Mucosa of rectum (tissue), 2 donors: Measurements from ENCODE around the gene TTC31.

Experiments
- H3K27ac ChIP-seq, 2 donors: one replicate each; pipeline ENCODE4 v1.7.0; 2013; ENCODE audit warnings: inconsistent platforms in 2 of 2, low read depth in 2 of 2, low read length in 2 of 2
- H3K27me3 ChIP-seq, 2 donors: one replicate each; pipeline ENCODE4 v1.7.0; 2013; ENCODE audit warnings: low read length in 2 of 2; ENCODE audit not compliant: control insufficient read depth in 2 of 2, insufficient read depth in 2 of 2
- H3K36me3 ChIP-seq, 2 donors: one replicate each; pipeline ENCODE4 v1.7.0; 2013; ENCODE audit warnings: low read length in 2 of 2; ENCODE audit not compliant: control insufficient read depth in 2 of 2, insufficient read depth in 2 of 2
- H3K4me1 ChIP-seq, 2 donors: one replicate each; pipeline ENCODE4 v1.7.0; 2013; ENCODE audit warnings: low read length in 2 of 2, mild to moderate bottlenecking in 1 of 2; ENCODE audit not compliant: control insufficient read depth in 2 of 2, insufficient read depth in 2 of 2
- H3K4me3 ChIP-seq, 2 donors: one replicate each; pipeline ENCODE4 v1.7.0; 2013; ENCODE audit warnings: low read length in 2 of 2
- H3K9ac ChIP-seq, 2 donors: one replicate each; pipeline ENCODE4 v1.7.0; 2013; ENCODE audit warnings: low read length in 2 of 2, low read depth in 1 of 2, mild to moderate bottlenecking in 1 of 2
- H3K9me3 ChIP-seq, 2 donors: one replicate each; pipeline ENCODE4 v1.7.0; 2013; ENCODE audit warnings: low read length in 2 of 2; ENCODE audit not compliant: control insufficient read depth in 2 of 2
- donor health status: healthy.
- donor health status: Normal muscosa, but diverticular disease.

Gene TTC31

DNA sequence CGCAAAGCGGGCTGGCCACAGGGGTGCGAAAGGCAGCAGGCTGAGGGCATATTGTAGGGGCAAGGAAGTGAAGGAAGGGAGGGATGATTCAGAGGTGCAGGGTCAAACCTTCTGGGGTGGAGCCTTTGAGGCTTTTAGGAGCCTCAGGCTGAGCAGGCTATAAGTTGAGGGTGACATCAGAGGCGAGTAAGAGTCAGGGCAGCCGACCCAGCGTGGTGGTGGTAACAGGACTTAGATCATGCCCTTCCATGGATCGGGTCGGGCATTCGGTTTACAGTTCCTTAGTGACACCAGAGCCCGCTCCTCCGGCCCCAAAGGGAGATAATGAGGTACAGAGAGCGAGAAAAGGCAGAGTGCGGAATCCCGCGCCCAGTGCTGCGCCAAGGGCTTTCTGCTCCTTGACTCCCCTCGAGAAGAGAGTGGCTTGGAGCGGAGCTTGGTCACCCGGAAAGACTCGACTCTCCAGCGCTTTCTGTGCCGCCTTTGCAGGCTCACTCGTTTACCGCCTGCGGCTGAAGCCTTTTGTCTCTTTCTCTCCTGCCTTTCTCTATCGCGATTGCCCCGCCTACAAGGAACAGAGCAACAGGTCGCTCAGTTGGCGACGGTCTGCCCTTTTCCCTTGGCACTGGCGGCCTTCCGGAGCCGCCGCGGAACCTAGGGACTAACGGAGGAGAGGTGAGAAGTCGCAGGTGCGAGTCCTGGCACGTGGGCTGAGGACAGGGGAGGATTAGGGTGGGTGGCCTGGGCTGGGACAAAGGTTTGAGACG lies 15.8 kb downstream of the TTC31 start:
- Histone ChIP-seq H3K9me3 (no peaks in the 10 kb centered on the region), H3K27me3 (peaks cover 14 to 34% of the 10 kb centered on the region in 2 donors), H3K4me1 (peaks cover 29 to 36% of the 10 kb centered on the region in 2 donors), H3K4me3 (peak overlapping the region; percentile 63 to 73), H3K36me3 (peaks cover under 1 to 2% of the 10 kb centered on the region in 2 donors), H3K9ac (peak overlapping the region in 1 of 2 donors; percentile 33), H3K27ac (no peak overlapping the region)

DNA sequence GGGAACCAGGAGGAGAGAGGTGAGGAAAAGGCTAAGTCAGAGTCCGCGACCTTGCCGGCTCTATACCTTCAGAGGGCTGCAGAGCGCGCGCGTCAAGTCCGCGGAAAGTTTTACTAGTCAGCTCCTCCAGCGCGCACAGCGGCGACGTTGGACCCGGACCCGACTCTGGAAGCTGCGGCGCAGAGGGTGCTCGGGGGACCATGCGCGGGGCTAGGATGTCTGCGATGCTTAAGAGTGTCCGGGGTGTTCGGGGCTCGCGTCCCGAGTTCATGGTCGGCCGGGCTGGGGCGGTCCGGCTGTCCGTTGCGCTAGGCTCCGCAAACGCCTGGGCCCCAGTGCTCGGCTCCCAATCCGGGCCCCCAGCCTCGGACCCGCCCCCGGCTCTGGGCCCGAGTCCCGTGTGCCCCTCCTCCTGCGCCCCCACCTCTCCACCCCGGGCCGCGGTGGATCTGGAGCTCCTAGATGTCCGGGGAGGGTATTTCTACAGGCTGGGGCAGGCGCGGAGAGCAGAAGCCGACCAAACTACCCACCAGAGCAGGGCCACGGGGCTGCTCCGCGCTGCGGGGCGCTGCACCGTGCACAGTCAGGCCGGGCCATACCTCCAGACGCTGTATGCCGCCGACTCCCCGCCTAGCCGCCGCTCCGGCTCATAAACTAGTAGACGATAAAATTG lies 16.5 kb downstream of the TTC31 start, which contains the start of gene LBX2:
LBX2 (minus strand) TSS at position 337 of the 673 bp plus-strand sequence; CDS start at position 271, 66 bp downstream.
- Histone ChIP-seq H3K4me3 (peak within 1 kb of the TSS; percentile 63 to 73), H3K9ac (peak within 1 kb of the TSS in 1 of 2 donors; percentile 33), H3K27me3 (peaks cover 14 to 34% of the 10 kb centered on the region in 2 donors), H3K4me1 (peaks cover 35 to 41% of the 10 kb centered on the region in 2 donors), H3K9me3 (no peaks in the 10 kb centered on the region), H3K36me3 (no peaks in the 10 kb centered on the region), H3K27ac (no peak within 1 kb of the TSS)

DNA sequence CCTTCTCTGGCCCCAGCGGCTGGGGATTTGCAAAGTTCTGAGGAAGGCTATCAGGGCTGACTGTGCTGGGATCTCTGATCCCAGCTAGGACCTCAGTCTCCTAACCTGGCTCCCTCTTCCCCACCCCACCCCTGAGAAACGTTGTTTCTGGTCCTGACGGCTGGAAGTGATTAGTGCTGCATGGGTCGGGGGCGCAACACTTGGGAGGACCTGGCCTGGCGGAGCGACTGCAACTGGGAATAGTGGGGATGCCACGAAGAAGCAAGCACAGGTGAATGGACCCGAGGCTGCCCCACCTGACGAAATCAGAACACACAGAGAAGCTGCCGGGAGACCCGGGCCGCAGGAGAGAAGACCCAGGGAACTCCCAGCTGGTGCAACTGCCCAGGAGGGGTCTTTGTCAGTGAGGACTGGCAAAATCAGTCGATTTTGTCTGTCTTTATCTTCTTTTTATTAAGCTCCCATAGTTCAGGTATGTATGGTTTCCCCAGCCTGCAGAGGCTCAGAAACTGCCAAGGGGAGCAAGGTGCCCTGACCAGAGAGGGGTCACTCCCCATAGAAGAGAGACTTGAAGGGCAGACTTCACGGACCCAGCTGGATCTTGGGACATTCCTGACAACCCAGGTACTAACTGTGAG lies 17.2 kb downstream of the TTC31 start:
- H3K9ac ChIP-seq, result no peak overlapping the region
- peaks cover 14 to 34% of the 10 kb centered on the region in 2 donors for H3K27me3 ChIP-seq
- peaks cover 0 to 1% of the 10 kb centered on the region in 2 donors for H3K36me3 ChIP-seq
- H3K9me3 ChIP-seq, result no peaks in the 10 kb centered on the region
- H3K27ac ChIP-seq, result no peak overlapping the region
- H3K4me1 ChIP-seq, result peaks cover 35 to 41% of the 10 kb centered on the region in 2 donors
- H3K4me3 ChIP-seq, result no peak overlapping the region

DNA sequence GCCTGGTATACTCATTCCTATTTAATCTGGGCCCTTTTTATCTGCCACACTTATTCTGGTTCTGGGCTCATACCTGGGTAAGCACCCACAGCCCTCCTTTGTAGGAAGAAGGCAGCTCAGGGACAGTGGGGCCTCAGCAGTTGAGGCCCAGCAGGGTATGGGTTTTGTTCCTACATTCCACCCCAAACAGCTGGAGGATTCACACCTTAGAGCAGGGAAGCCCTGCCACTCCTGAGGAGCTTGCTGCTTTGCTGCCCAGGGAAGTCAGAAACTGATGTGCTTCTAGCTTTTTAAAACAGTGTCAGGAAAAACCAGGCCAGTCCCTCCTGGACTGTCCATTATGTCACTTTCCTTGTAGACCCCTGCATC lies 17.7 kb downstream of the TTC31 start:
- Histone ChIP-seq H3K36me3 (peaks cover 3 to 6% of the 10 kb centered on the region in 2 donors), H3K4me1 (peaks cover 40 to 42% of the 10 kb centered on the region in 2 donors)

DNA sequence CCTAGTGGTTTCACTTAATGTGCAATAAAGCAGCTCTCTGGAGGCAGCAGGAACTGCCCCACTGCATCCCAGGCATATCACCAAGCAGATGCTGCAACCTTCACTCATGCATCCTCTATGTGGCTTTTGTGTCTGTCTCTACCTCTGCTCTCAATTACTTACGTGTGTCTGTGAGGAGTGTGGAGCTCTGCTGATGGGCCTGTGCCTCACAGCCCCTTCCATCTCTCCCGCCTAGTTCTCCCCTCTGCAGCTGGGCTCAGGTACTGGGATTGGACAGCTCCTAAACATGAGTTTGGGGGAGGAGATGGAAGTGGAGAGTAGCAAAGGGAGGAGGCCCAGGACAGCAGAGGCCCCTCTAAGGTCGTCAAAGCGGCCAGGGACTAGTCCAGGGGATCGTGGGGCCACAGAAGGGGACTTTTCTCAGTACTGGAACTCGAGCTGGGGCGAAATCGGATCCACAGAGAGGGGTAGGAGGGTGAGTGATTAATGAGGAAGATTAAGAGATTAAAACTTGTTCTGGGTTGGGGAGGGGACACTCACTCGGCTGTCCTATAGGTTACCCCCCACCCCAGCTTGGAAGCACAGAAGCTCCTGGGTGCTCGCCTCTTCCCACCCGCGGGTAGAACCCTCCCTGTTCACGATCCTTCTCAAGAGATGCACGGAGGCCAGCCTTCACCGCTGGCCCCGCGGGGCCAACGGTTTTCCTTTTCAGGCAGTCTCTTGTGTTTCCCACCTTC lies 18.6 kb downstream of the TTC31 start:
- H3K9ac ChIP-seq, result no peak overlapping the region
- peaks cover 47 to 49% of the 10 kb centered on the region in 2 donors for H3K4me1 ChIP-seq
- no peak overlapping the region for H3K27ac ChIP-seq
- H3K4me3 ChIP-seq, result peak overlapping the region; percentile 85 to 90
- H3K27me3 ChIP-seq, result peaks cover 14 to 34% of the 10 kb centered on the region in 2 donors
- H3K36me3 ChIP-seq, result peaks cover 7 to 12% of the 10 kb centered on the region in 2 donors
- H3K9me3 ChIP-seq, result no peaks in the 10 kb centered on the region

More for the DNA sequence above, 17.7 kb downstream of the TTC31 start:
- Histone ChIP-seq H3K27me3 (peaks cover 14 to 34% of the 10 kb centered on the region in 2 donors), H3K4me3 (no peak overlapping the region), H3K27ac (no peak overlapping the region), H3K9me3 (no peaks in the 10 kb centered on the region), H3K9ac (no peak overlapping the region)

DNA sequence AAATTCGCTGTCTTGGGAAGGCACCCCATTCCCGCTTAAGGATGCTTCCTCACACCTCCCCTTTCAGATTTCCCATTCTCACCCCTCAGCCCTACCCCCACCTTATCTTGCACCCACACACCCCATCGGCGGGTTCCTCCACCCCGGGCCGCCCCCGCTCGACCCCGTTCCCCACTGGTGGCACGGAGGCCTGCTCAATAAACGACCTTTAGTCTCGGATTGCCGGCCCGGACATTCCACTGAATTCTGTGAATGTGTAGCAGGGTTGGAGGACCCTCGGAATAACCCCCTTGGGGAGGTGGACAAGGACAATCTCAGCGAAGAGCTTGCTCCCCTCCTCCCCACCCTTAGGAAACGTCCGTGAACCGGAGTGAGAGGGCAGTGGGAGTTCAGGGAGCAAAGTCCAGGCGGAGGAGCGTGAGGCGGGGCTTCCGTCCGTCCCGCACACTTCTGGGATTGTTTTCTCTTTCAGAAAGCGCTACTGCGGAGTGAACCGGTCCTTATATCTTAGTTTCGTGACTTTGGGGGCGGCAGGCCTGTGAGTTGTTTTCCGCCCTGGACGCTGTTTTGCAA lies 19.4 kb downstream of the TTC31 start:
- no peaks in the 10 kb centered on the region for H3K9me3 ChIP-seq
- H3K4me1 ChIP-seq, result peaks cover 54% of the 10 kb centered on the region in 2 donors
- H3K27ac ChIP-seq, result peak overlapping the region; percentile 86 to 91
- H3K9ac ChIP-seq, result peak overlapping the region; percentile 92 to 94
- H3K36me3 ChIP-seq, result peaks cover 7 to 12% of the 10 kb centered on the region in 2 donors
- peak overlapping the region; percentile 85 to 90 for H3K4me3 ChIP-seq
- H3K27me3 ChIP-seq, result peaks cover 14 to 31% of the 10 kb centered on the region in 2 donors

DNA sequence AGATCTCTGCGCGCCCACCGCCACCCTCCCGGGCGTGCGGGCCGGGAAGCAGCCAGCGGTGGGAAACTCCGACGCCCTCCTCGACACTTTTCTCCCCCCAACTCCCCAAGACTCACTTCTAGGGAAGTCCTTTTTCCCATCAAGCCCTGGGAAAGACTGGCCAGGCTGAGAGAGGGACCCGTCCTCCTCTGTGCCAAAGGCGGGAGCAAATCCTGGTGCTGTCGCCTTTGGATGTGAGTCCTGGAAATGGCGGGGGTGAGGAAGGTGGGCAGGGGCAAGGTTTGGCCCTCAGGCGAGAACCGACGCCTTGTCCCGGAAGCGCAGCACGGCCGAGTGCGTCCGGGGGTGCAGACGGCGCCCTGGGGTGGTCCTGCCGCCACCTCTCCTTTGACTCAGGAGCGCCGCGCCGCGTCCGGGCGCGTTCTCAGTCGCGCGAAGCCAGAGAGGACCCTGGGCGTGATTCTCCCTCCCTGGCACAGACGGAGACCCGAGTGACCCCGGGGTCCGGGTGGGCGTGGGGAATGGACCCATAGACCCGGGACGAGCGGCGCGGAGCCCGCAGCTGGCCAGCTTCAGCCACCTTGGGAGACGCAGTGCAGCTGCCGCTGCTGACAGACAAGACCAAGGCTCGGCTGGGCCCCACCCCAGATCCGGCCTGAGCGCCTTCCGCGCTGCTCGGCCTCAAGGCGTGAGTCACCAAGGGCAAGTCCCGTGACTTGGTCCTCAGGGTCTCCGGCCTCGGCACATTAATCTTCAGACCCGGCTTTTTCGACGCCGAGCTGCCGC lies 20.0 kb downstream of the TTC31 start:
- H3K27ac ChIP-seq, result peak overlapping the region; percentile 86 to 91
- H3K36me3 ChIP-seq, result peaks cover 7 to 12% of the 10 kb centered on the region in 2 donors
- H3K9me3 ChIP-seq, result no peaks in the 10 kb centered on the region
- peaks cover 49 to 51% of the 10 kb centered on the region in 2 donors for H3K4me1 ChIP-seq
- H3K4me3 ChIP-seq, result peak overlapping the region; percentile 85 to 90
- peak overlapping the region; percentile 92 to 94 for H3K9ac ChIP-seq
- peaks cover 14 to 24% of the 10 kb centered on the region in 2 donors for H3K27me3 ChIP-seq

DNA sequence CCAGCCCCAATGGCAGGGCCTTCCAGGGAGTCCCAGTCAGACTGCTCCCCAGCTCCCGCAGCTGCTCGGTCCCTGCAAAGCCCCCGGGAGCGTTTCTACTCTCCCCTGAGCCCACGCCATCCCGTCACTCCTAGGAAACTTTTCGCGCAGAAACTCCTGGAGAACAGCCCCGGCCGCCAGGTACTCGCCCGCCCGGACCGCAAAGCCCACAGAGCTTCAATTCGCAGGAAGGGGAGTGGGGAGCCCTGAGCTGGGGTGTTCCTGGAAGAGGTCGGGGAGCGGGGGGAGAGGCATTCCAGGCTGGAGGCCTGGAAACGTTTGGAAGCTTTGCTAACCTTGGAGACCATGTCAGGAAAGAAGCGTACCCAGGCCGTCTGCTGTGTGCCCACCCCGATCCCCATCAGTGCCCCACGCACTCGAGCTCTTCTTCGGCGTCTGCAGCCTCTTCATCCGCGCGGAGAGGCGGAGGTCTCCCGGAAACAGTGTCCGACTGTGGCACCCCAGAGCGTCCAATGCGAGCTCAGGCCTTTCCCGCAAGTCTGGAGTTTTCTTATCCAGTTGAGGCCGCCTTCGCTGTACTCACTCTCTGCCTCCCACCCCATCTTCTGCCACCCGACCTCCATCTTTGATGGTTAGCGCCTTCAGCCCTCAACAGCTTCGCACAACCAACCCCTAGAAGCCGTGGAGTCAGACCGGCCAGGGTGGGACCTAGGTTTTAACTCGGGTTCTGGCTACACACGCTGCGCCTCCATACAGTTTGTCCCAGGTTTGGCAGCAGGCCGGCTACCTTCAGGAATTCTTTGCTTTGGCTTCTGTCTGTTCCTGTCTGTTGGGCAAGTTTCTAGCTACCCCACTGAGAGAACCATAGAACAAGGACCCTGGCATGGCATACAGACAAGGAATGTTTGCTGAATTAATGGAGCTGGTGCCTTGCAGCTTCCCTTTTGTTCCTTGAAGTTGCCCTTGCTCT lies 20.9 kb downstream of the TTC31 start:
- peak overlapping the region; percentile 85 to 90 for H3K4me3 ChIP-seq
- H3K36me3 ChIP-seq, result peaks cover 7 to 12% of the 10 kb centered on the region in 2 donors
- H3K27me3 ChIP-seq, result peaks cover 10 to 15% of the 10 kb centered on the region in 2 donors
- H3K4me1 ChIP-seq, result peaks cover 41 to 48% of the 10 kb centered on the region in 2 donors
- H3K9me3 ChIP-seq, result no peaks in the 10 kb centered on the region
- H3K9ac ChIP-seq, result peak overlapping the region; percentile 92 to 94
- peak overlapping the region; percentile 86 to 91 for H3K27ac ChIP-seq
